ELF-1 (cell line): ENCODE measurements around the gene PDE3B.
A peak's percentile ranks its signal among the peaks of the same experiment; 100 is the strongest.
"Not testable (repeated sequence)": the region's sequence is repeated elsewhere in the genome, so short reads cannot be mapped to it uniquely, and the experiment has no call there.

Experiments used
- DNase-seq: peaks from one replicate; pipeline ENCODE4 v3.0.0-alpha.2; 2016; ENCODE audit warnings: low read depth, low spot score

Gene PDE3B

GRCh38 chr11:14809466-14809865 lies 165.9 kb downstream of the PDE3B start:
- no peak for DNase-seq

DNA sequence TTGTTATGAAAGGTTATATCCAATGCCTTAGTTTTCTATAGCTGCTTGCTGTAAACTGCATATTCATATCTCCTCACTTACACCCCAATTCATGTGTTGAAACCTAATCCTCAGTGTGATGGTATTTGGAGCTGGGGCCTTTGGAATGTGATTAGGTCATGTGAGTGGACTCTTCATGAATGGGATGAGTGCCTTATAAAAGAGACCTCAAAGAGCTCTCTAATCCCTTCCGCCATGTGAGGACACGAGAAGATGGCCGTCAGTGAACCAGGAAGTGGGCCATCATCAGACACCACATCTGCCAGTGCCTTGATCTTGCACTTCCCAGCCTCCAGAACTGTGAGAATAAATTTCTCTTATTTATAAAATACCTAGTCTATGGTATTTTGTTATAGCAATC lies 169.2 kb downstream of the PDE3B start:
- DNase-seq, result peak; percentile 7

DNA sequence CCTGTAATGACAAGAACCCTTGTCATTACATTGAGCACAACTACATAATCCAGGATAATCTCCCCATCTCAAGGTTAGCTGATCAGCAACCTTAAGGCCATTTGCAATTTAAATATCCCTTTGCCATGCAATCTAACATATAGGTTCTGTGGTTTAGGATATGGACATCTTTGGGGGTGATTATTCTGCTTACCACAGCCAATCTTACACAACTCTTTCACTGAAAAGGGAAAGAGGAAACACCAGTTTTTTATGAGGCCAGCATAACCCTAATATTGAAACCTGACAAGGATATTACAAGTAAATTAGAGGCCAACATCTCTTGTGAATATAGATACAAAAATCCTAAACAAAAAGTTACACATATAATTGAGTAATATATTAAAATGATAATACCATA lies 169.9 kb downstream of the PDE3B start:
- no peak for DNase-seq

- DNase-seq, result no peak
Observed at GRCh38 chr11:14818779-14819178, 175.2 kb downstream of the PDE3B start.

DNA sequence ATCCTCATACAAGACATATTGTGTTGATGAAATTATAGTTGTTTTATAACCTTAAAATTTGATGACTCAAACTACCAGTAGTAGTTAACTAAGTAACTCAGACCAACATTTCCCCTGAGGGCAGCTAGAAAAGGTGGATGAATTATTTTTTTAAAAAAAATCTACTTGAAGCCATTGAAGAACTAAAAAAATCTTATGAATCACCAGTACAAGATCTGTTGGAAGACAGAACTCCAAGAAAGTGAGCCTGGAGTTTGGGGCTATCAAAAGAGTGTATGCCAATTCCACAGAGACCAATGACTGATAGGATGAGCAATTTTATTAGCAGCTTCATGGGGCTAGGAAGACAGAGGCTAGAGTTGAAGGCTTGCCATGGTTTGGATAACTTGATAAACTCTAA lies 176.0 kb downstream of the PDE3B start:
- no peak for DNase-seq

DNA sequence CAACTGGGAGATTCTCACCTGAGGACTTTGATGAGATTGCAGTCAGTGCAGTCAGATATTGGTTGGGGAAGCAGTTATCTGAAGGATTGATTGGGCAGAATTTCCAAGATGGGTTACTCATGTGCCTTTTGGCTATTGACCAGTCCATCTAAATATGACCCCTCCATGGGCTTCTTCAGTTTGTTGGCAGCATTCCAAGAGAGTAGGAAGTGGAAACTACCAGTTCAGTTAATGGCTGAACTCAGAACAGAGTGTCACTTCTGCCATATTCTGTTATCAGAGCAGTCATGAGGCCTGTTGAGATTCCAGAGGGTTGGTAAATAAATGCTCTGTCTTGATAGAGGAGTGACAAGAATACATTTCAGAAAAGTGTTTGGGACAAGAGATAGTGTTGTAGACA lies 177.4 kb downstream of the PDE3B start:
- no peak for DNase-seq

DNA sequence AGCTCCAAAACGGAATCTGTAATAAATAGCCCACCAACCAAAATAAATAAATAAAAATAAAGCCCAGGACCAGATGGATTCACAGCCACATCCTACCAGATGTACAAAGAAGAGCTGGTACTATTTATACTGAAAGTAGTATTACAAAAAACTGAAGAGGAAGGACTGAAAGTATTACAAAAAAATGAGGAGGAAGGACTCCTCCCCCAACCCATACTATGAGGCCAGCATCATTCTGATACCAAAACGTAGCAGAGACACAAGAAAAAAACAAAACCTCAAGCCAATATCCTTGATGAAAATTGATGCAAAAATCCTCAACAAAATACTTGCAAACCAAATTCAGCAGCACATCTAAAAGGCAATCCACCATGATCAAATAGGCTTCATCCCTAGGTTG lies 183.0 kb downstream of the PDE3B start:
- DNase-seq, result no peak

DNA sequence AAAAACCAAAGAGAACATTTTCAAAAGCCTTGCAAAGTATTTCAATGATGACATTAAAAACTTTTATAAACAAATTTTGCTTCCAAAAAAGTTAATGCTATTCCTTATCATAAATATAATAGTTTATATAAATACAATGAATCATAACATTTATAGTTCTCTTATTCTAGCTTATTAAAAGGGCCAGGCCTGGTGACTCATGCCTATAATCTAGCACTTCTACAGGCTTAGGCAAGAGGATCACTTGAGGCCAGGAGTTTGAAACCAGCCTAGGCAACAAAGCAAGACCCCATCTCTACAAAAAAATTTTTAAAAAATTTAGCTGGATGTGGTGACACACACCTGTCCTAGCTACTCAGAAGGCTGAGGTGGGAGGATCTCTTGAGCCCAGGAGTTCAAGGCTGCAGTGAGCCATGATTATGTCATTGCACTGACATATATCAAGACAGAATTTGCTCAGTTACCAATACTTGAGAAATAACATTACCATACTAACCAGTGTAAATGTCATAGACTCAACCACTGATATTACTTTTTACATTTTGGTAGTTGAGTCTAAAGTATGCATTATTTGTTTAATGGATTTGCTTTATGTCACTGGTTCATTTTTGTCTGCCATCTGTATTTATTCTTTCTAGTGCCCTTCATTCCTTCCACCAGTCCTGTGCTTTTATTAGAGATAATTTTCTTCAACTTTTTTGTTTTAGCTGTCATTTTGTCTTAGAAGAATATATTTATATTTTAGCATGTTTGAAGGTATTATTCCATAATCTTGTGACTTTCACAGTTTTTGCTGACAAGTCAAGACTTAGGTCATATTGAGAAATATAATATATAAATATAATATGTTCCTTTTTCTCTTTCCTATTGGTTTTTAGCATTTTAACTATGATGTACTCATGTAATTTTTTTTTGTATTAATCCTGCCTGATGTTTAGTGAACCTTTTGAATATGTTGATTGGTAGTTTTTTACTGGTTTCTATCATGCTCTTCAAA lies 192.2 kb downstream of the PDE3B start:
- DNase-seq, result no peak

DNA sequence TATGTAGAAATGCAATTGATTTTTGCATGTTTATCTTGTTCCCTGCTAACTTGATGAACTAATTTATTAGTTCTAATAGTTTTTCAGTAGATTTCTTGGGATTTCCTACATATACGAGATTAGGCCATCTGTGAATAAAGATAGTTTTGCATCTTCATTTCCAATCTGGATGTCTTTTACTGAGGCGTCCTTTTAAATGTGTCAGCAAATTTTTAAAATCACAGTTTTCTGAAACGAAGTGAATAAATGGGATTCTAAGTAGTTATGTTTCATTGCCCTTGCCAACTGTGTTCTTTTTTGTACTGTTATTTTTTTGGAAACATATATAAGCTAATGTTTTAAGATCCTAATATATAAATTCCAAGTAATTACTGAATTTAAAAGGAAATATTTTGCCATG lies 198.4 kb downstream of the PDE3B start:
- no peak for DNase-seq

DNA sequence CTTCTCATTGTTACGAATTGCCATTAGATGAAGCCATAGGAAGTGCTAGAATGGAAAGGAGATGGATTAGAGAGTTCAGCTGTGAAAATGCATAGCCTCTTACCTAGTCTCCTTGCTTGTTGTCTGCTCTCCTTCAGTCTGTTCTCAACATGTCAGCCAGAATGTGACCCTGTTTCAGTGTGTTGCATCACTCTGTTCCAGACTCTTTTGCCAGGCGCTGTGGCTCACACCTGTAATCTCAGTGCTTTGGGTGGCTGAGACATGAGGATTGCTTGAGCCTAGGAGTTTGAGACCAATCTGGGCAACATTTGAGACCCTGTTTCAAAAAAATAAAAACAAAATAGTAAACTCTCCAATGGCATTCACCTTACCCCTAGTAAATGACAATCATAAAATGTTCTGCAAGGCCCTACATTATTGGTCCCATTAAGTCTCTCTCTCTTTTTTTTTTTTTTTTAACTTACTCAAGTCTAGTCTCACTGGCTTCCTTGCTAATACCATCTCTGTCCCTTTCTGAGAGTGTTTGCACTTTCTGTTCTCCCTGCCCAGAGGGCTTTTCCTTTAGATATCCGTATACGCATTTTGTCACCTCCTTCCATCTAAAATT lies 209.1 kb downstream of the PDE3B start:
- peak; percentile 2 for DNase-seq

DNA sequence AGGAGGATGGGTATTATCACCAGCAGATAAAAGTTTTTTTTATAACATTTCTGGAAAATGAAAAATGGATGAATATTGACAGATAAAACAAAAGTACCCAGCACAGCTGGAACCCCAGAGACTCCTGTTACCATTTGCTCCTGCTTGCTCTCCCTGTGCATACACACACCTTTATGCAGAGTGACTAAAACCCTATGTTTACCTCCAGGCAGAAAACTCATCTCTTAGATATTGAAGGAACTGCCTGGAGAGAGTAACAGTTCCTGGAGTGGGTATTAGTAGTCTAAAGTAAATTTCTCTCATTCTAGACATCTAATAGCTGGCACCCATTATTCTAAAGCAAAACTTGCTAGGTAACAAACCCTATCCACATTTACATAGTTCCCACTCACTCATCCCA lies 210.5 kb downstream of the PDE3B start:
- no peak for DNase-seq

DNA sequence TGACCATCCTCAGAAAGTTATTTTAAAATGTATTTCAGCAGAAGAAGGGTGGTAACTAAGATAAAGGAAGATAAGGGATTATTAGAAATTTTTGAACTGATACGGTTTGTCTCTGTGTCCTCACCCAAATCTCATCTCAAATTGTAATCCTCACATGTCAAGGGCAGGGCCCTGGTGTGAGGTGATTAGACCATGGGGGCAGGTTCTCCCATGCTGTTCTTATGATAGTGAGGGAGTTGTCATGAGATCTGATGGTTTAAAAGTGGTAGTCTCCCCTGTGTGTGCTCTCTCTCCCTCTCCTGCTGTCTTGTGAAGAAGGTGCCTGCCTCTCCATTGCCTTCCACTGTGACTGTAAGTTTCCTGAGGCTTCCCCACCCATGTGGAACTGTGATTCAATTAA lies 212.3 kb downstream of the PDE3B start:
- no peak for DNase-seq

- DNase-seq, result no peak
Observed at GRCh38 chr11:14857621-14858020, 214.0 kb downstream of the PDE3B start.

DNA sequence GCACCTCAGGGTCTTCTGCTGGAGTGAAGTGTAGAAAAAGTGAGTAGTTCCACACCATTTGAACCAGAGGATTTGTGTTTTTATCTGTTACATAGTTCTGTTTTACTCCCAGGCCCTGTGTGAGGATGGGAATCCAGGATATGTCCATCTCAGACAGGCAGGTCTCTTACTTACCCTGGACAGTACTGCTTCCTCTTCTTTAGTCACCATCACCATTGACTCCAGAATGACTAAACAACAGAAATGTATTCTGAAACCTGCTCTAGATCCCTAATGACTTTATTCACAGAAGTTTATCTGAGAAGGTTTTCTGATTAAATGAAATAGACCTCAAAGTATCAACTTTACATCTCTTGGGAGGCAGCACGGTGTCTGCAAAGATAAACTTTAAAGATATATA lies 214.8 kb downstream of the PDE3B start:
- no peak for DNase-seq

DNA sequence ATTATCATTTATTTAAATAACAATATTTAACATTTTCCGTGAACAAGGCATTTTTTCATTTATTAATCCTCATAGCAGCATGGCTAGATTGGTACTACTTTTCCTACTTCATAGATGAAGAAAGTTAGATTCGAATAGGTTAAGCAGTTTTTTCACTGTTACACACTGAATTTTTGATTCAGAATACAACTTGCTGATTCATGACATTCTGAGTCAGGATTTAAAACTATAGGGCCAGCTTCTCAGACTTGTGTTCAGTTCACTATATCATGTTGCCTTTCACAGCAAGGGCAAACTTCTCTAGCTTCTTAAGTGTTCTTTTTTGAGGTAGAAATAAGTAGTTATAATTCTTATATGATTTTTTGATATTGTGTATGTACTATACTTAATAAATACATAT lies 216.9 kb downstream of the PDE3B start:
- DNase-seq, result no peak

DNA sequence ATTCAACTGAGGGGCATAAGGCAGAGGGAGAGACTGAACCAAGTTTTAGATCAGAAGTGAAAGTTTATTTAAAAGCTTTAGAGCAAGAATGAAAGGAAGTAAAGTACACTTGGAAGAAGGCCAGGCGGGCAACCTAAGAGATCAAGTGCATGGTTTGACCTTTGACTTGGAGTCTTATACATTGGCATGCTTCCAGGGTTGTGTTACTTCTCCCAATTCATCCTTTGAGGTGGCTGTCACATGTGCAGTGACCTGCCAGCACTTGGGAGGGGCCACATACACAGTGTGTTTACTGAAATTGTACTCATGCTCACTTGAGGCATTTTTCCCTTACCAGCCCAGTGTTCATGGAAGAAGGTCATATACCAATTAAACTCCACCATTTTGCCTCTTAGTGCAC lies 218.1 kb downstream of the PDE3B start:
- no peak for DNase-seq

DNA sequence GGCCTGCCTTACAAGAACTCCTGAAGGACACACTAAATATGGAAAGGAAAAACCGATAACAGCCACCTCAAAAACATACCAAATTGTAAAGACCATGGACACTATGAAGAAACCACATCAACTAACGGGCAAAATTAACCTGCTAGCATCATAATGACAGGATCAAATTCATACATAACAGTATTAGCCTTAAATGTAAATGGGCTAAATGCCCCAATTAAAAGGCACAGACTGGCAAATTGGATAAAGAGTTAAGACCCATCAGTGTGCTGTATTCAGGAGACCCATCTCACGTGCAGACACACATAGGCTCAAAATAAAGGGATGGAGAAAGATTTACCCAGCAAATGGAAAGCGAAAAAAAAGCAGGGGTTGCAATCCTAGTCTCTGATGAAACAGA lies 220.2 kb downstream of the PDE3B start:
- not testable (repeated sequence) for DNase-seq

DNA sequence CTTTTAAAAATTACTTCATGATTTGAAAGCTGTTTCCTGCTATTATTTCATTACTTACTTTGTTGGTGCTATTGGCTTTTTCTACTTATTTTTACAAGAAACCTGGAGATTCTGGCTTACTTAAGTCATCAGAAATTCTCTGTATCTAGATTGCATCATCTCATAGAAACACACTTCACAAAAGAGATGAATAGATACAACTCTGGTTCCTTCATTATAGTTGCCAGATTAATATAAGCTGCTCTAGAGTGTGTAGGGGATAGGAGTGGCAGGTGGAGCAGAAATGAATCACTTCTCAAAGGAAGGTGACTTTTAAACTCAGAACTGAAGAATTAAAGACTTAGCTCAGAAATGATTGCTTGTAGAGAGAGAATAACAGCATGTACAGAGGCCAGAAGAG lies 228.4 kb downstream of the PDE3B start:
- DNase-seq, result no peak

DNA sequence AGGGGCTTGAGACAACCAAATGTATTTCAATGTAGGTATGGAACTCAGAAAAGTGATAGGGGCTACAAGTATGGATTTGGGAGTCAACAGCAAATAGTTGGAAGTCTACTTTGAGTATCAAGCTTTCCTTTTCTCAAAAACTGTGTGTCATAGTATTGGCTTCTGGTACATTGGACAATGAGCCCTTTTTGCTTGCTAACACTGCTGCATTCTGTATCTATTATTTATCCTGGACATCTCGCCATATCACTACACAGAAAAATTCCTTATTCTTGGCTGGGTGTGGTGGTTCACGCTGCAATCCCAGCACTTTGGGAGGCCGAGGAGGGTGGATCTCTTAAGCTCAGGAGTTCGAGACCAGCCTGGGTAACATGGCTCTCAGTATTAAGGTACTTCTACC lies 230.0 kb downstream of the PDE3B start:
- DNase-seq, result no peak

DNA sequence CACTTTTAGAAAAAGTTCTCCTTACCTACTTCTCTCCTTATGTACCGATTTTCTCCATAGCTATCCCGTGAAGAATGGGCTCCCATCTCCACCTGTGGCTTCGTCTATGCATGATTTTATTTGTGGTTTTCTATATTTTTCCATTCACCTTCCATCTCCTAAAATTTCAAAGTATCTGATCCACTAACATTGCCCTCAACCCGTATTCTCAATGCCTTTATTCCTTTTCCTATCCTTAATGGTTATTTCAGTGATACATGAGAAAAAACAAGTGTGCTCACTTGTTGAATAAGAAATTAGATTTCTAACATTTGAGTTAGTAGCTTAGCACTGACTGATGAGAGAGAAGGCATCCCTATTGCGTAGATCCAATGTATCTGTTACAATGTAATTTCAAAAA lies 231.6 kb downstream of the PDE3B start:
- DNase-seq, result no peak

DNA sequence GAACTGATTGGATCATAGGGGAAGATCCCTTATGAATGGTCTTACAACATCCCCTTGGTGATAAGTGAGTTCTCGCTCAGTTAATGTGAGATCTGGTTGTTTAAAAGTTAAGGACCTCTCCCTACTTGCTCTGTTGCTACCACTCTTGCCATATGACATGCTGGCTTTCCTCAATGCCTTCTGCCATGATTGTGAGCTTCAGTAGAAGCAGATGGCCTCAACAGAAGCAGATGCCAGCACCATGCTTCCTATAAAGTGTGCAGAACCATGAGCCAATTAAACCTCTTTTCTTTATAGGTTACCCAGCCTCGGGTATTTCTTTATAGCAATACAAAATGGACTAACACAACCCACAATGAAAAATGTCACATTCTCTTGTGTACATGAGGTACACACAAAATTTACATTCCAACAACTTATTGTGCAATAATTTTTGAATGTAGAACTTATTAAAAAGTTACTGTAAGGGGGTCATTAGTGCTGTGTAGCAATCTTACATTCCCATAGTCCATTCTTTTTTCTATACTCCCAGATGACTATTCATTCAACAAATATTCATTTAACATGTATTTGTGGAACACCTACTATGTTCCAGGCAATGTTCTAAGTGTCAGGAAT lies 238.1 kb downstream of the PDE3B start:
- no peak for DNase-seq

GRCh38 chr11:14882196-14882595 lies 238.6 kb downstream of the PDE3B start:
- no peak for DNase-seq

- DNase-seq, result not testable (repeated sequence)
Observed at GRCh38 chr11:14883683-14884082, 240.1 kb downstream of the PDE3B start.
